IPS-NIHi7 (cell line): ENCODE results near the gene CDR2.
"Not testable (repeated sequence)": the region's sequence is repeated elsewhere in the genome, so short reads cannot be mapped to it uniquely, and the experiment has no call there.

Source experiments
- DNase-seq: peaks from one replicate; pipeline ENCODE4 v3.0.0; 2012; ENCODE audit warnings: mixed read lengths; ENCODE audit errors: extremely low spot score

Gene CDR2

DNA sequence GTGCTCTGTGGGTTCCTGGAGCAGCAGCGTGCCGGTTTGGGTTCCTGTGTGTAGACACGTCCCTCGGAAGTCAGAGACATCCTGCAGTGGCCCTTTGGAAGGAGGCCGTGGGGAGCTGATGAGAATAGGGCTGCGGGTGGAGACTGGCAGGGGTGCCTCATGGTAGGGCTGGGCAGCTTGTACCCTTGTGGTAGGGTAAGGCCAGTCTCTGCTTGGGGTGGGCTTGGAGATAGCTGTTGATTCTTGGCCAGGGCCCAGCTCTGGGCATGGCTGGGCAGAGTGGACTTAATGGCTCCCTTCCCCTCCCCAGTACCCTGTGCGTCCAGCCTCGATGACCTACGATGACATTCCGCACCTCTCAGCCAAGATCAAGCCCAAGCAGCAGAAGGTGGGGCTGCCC is 66.6 kb downstream of the CDR2 start:
- DNase-seq: no peak

DNA sequence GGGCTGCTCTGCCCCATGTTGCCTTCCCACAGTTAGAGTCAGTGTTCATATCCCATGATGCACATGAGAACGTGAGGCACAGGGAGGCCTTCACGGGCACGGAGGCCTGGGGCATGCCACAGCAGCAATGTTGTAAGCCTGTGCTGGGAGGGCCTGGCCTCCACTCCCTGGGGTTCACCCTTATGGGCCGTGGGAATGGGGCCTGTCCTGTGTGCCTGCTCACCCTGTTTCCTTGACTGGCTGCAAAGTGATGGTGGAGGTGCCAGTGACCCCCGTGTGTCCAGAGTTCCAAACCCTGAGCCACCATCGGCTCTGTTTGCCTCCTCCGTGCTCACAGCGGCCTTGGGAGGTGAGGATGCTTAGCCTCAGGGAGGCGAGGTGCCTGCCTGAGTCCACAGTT is 67.6 kb downstream of the CDR2 start:
- DNase-seq: no peak

DNA sequence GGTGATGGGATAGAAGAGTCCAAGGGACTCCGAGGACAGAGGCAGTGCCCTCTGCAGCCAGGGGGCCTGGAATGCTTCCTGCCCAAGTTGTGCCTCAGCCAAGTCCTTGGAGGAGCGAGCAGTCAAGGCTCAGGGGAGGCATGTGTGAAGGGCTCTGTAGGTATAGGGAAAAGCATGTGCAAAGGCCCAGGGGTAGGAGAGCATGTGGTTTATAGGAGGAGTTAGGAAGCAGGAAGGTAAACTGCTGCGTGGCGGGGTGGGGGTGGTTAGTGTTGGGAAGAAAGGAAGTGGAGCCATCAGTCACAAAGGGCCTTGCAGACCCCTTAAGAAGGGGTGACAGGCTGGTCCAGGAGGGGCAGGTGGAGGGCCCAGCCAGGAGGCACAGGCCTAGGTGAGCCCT is 70.0 kb downstream of the CDR2 start:
- no peak for DNase-seq

DNA sequence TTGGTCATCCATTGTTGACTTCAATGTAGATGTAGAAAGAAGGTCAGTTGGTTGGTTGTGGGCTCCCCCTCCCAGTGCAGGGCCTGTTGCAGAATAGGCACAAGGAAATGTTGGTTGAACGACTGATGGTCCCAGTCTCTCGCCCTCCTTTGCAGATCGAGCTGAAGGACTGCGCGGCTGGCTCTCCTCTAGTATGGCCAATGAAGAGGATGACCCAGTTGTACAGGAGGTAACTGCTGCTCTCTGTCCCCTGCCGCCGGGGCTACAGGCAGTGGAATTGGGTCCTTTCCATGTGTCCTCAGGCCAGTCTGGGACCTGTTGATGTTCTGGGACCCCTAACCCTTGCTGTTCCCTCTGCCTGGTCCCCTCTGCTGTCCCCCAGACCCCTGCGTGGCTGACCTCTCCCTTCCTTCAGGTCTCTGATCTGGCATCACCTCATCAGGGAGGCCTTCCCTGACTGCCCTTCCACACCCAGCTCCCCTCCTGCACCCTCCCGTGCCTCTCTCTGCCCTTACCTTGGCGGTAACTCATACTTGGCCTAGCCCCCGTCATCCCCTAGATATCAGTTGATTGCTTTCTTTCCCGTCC is 71.5 kb downstream of the CDR2 start:
- DNase-seq: no peak

DNA sequence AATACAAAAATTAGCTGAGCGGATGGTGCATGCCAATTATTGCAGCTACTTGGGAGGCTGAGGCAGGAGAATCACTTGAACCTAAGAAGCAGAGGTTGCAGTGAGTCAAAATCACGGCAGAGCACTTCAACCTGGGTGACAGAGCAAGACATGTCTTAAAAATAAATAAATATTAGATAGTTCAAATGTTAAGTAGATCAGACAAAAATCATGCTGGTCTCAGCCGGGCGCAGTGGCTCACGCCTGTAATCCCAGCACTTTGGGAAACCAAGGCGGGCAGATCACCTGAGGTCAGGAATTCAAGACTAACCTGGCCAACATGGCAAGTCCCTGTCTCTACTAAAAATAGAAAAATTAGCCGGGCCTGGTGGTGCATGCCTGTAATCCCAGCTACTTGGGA is 73.0 kb downstream of the CDR2 start:
- DNase-seq: not testable (repeated sequence)

DNA sequence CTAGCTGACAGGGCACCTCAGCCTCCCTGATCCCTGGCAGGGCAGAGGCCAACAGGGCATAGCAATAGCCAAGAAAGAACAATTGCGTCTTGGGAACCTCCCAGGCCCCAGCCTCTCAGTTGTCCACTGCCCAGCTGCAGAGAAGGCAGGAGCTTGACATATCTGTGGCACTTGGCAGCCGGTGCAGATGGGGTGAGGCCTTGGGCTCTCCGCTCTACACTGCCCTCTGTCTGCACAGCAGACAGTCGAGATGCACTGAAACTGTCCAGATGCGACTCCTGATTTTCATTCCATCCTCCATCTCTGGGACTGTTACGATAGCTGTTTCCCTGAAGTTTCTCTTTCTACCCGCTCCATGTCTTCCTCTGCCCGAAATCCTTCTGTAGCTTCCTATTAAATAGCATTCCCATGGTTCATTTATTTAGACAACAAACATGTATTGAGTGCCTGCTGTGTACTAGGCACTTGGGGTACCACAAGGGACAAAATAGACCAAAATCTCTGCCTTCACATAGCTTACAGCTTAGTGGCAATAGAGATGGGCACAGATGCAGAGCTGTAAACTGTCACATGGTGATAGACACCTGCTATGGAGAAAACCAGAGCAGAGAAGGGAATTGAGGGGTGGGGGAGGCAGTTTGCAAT is 73.9 kb downstream of the CDR2 start:
- peak; percentile 74 for DNase-seq

DNA sequence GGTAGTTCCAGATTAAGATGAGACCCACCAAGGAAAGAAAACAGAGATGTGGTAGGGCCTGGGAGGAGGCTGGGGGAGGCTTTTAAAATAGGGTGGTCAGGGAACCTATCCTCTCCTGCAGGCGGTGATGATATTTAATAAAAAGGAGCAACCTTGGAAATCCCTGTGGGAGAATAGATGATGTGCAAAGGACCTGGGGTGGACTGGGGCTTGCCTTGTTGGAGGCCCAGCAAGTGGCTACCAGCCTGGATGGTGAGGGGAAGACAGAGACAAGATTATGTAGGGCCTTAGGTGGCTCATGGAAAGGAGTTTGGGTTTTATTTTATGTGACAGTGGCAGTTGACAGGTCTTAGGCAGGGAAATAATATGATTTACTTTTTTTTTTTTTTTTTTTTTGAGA is 75.4 kb downstream of the CDR2 start:
- DNase-seq: no peak

DNA sequence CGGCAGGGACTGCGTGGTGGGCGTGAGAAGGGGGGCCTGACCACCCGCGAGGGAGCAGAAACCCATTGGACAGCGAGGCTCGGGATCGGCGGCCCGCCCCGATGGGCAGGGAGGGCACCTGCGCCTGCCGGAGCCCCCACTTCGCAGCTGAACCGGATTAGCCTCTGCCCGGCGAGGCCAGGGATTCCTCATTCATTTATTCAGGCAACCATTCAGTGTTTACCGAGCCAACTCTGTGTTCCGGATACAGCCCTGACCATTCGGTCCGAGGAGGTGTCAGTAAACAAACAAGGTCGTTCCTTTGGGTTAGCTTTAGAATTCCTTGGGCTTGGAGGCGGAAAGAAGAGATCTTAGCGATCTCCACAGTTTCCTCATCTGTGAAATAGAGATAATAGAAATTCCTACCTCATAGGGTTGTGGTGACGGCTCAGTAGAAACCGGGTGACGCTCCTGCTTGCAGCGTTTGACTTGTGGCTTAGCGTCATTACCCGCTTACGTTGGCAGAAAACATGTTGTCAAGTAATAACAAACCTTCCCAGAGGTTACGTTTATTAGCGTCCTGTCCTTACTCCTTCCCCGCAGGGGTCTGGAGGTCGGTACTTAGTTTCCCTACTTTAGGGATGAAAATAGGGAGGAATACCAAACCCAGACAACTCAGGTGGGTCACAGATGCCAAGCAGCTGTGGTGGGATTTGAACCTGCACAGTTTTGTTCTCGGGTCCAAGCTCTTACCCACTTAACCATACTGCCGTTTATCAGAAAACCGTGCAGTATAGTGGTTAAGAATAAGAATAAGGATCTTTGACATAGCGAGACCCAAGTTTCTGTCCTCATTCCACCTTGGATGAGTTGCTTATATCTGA is 76.3 kb downstream of the CDR2 start:
- DNase-seq: peak; percentile 56

DNA sequence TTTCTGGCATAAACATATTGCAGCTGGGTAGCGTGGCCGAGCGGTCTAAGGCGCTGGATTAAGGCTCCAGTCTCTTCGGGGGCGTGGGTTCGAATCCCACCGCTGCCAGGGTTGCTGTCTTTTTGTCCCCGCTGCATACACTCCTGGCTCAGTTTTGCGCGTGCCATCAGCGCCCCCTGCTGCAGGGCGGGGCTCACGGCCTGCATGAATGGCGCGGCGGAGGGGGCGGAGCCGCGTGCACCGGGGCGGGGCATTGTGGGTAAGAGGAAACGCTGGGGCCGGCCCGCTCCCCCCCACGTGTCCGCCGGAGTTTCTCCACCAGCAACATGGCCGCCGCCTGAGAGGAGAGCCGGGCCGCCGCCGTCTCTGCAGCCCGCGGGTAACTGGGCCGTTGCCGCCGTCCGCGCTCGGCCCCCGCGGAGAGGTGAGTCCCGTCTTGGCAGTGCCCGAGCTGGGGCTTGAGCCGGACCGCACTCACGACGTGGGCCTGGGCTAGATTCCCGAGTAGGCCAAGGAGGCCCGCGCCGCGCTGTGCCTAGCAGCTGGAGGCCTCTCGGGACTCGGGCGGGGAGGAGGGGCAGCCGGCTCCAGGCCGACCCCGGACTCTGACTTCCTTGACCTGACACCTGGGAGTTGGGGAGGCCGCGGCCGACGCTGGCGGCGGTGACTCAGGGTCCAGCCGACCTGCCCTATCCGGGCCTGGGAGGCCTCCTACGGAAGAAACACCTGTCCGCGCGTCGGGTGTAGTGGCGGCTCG is 77.1 kb downstream of the CDR2 start, which contains the start of gene POLR3E:
POLR3E (plus strand) TSS at position 296 of the 757 bp plus-strand sequence. CDS start 5,560 bp downstream, outside the sequence.
- peak; percentile 97 for DNase-seq

DNA sequence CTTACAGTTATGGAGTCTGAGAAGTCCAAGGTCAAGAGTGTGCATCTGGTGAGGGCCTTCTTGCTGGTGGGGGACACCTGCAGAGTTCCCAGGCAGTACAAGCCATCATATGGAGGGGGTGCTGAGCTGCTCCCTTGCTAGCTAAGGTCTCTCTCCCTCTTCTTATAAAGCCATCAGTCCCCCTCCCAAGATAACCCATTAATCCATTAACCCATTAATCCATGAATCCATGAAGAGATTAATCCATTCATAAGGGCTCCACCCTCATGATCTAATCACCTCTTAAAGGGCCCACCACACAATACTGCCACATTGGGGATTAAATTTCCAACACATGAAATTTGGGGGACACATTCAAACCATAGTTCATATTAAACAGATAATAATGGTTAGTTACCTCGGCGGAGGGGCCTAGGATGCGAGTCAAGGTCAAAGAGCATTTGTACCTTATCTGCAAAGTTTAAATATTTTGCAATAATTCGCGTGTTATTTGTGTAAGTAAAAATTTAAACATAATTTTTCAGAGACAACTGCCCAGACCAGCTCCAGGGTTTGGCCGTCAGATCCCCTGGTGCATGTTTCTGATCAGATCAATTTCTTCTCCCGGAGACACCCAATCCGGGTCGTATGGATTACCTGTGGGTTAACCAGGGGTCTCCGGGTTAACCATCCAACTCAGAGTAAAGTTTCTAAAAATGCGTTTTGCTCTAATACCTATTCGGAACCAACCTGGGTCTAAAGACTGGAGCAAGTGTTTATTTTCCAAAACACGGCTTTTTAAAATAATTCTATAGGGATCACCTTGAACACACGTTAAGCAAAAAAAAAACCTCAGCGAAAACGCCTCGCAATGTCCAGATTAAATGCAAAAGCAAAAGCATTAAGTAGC is 78.0 kb downstream of the CDR2 start:
- DNase-seq: peak; percentile 42
